ENCODE data around the gene TBATA. TPM values are rescaled to one million over a fixed set of nuclear protein-coding genes. Genes with fewer than 3 reads are reported as not detected.

Gene TBATA
- total and polyA plus RNA-seq, 7 donors = not detected

- Histone ChIP-seq H3K27me3 (no peaks in the 10 kb centered on the region), H3K4me3 (no peak overlapping the region), H3K4me1 (peaks cover 0 to 8% (median 5%) of the 10 kb centered on the region in 4 donors), H3K27ac (no peak overlapping the region), H3K36me3 (no peaks in the 10 kb centered on the region), H3K9me3 (no peaks in the 10 kb centered on the region)
- no peak for DNase-seq
- 76 to 77% methylated on average over 3 of the region's 3 CpGs for WGBS, 2 donors
- TF ChIP-seq POLR2A (IDR thresholded peaks at IDR 0.05) = no peak
- TF ChIP-seq, protein P1, sequence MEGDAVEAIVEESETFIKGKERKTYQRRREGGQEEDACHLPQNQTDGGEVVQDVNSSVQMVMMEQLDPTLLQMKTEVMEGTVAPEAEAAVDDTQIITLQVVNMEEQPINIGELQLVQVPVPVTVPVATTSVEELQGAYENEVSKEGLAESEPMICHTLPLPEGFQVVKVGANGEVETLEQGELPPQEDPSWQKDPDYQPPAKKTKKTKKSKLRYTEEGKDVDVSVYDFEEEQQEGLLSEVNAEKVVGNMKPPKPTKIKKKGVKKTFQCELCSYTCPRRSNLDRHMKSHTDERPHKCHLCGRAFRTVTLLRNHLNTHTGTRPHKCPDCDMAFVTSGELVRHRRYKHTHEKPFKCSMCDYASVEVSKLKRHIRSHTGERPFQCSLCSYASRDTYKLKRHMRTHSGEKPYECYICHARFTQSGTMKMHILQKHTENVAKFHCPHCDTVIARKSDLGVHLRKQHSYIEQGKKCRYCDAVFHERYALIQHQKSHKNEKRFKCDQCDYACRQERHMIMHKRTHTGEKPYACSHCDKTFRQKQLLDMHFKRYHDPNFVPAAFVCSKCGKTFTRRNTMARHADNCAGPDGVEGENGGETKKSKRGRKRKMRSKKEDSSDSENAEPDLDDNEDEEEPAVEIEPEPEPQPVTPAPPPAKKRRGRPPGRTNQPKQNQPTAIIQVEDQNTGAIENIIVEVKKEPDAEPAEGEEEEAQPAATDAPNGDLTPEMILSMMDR (IDR thresholded peaks at IDR 0.05) = no peak
- intact Hi-C loops (cut with DNase I) = loop anchor here (10.0 kb wide), 1 partner anchor 403 kb away; the partner anchor contains the start of gene UNC5B
Observed at GRCh38 chr10:70811881-70812280, 26.7 kb upstream of the TBATA start.

DNA sequence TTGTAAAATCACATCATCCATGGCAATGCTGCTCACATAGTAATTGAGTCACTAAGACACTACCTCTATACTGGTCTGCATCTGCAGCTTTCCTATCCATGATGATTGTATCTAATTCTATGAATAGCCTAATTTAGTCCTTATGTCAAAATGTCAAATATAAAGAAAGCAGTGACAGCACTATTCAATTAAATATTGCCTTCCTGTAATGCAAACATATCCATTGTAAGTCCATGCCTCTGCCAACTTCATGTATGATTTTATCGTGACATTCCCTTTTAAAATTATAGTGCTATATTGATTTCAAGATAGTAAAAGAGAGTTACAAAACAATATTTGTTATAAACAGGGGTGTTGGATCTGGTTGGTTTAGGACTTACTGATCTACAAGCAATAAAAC, 25.8 kb upstream of the TBATA start:
- Histone ChIP-seq H3K27me3 (no peaks in the 10 kb centered on the region), H3K4me3 (no peak overlapping the region), H3K36me3 (no peaks in the 10 kb centered on the region), H3K9me3 (no peaks in the 10 kb centered on the region), H3K4me1 (peaks cover 0 to 6% (median 2%) of the 10 kb centered on the region in 4 donors), H3K27ac (no peak overlapping the region)
- TF ChIP-seq EP300 (IDR thresholded peaks at IDR 0.05) (no peak), POLR2AphosphoS5 (IDR thresholded peaks at IDR 0.05) (no peak), POLR2A (IDR thresholded peaks at IDR 0.05) (no peak)
- TF ChIP-seq, protein P1 (IDR thresholded peaks at IDR 0.05) = no peak
- no peak for DNase-seq
- intact Hi-C loops (cut with DNase I) = loop anchor here (10.0 kb wide), 1 partner anchor 404 kb away; the partner anchor contains the start of gene UNC5B
- WGBS, 2 donors = 0 to 42% methylated on average over 1 of the region's 1 CpG

DNA sequence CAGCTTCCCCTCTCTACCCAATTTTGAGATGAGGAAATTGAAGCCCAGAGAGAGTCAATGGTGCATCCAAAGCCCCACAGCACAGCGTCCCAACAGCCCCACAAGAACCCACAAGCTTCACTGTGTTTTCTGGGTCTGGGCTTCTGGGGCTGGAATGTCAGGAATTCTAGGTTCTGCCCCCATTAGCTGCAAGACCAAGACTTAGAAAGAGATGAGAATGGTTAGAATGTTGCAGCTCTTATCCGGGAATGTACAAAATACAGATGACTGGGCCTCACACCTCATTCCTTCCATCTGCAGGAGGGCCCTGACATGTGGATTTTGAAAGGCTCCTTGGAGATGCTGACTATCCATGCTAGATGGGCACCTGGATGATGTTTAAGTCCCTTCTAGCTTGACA, 24.5 kb upstream of the TBATA start:
- H3K4me1 ChIP-seq = no peaks in the 10 kb centered on the region
- H3K4me3 ChIP-seq = no peak overlapping the region
- TF ChIP-seq EP300 (IDR thresholded peaks at IDR 0.05) (no peak), POLR2A (IDR thresholded peaks at IDR 0.05) (no peak), POLR2AphosphoS5 (IDR thresholded peaks at IDR 0.05) (no peak)
- TF ChIP-seq, protein P1 (IDR thresholded peaks at IDR 0.05) = no peak
- intact Hi-C loops (cut with DNase I) = loop anchor here (10.0 kb wide), 1 partner anchor 405 kb away; the partner anchor contains the start of gene UNC5B
- 90% methylated on average over 2 of the region's 2 CpGs for WGBS, 2 donors
- no peaks in the 10 kb centered on the region for H3K9me3 ChIP-seq
- no peaks in the 10 kb centered on the region for H3K36me3 ChIP-seq
- DNase-seq = no peak
- no peak overlapping the region for H3K27ac ChIP-seq
- no peaks in the 10 kb centered on the region for H3K27me3 ChIP-seq

GRCh38 chr10:70809011-70809611, 23.9 kb upstream of the TBATA start:
- no peak for TF ChIP-seq EP300 (IDR thresholded peaks at IDR 0.05)
- TF ChIP-seq POLR2AphosphoS5 (IDR thresholded peaks at IDR 0.05) = no peak
- TF ChIP-seq POLR2A (IDR thresholded peaks at IDR 0.05) = no peak
- TF ChIP-seq, protein P1 (IDR thresholded peaks at IDR 0.05) = no peak
- no peaks in the 10 kb centered on the region for H3K9me3 ChIP-seq
- no peak for DNase-seq
- no peak overlapping the region for H3K4me3 ChIP-seq
- no peaks in the 10 kb centered on the region for H3K27me3 ChIP-seq
- 87% methylated on average over 6 of the region's 6 CpGs for WGBS, 2 donors
- H3K4me1 ChIP-seq = no peaks in the 10 kb centered on the region
- intact Hi-C loops (cut with DNase I) = no loop called here
- H3K27ac ChIP-seq = no peak overlapping the region
- H3K36me3 ChIP-seq = no peaks in the 10 kb centered on the region

DNA sequence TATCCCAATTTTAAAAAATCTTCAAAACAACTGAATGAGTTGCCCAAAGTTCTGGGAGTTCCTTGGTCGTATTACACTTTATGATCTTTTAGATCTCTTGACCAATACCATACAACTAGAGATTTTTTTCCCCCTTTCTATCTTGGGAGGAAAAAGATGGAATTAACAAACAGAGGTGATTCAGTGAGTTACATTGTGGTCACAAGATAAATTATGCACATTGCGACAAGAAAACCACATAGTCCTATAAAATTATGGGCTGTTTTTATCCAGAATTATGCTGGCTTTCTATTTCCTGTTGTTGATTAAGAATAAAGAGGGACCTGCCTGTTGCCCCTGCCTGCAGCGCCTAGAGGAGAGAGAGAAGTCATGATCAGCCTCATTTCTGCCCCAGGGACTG, 22.4 kb upstream of the TBATA start:
- DNase-seq = no peak
- H3K36me3 ChIP-seq = no peaks in the 10 kb centered on the region
- no peak overlapping the region for H3K27ac ChIP-seq
- intact Hi-C loops (cut with DNase I) = no loop called here
- H3K4me3 ChIP-seq = no peak overlapping the region
- H3K27me3 ChIP-seq = no peaks in the 10 kb centered on the region
- no peaks in the 10 kb centered on the region for H3K9me3 ChIP-seq
- TF ChIP-seq POLR2AphosphoS5 (IDR thresholded peaks at IDR 0.05) = no peak
- TF ChIP-seq POLR2A (IDR thresholded peaks at IDR 0.05) = no peak
- no peak for TF ChIP-seq EP300 (IDR thresholded peaks at IDR 0.05)
- TF ChIP-seq, protein P1 (IDR thresholded peaks at IDR 0.05) = no peak
- 62 to 85% methylated on average over 3 of the region's 3 CpGs for WGBS, 2 donors
- H3K4me1 ChIP-seq = no peaks in the 10 kb centered on the region
